Measurements from ENCODE around the gene RAP1GAP.

The RAP1GAP gene

DNA sequence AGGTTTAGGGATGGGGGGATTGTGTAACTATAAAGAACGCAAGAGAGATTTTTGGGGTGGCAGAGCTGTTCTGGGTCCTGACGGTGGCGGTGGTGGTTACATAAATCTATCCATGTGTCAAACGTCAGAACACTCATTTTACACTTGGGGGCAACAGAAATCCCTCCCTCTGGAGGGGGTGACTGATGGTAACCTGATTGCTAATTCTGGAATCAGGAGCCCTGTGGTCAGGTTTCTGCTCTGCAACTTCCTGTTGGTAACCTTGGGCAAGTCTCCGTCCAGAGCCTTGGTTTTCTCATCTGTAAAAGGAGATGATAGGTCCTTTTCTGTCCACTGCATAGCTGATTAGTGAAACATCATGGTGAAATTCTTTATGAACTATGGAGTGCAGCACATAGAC is 119.1 kb downstream of the RAP1GAP start:
- no peak for DNase-seq (ENCODE audit: low read depth in 2 of 2, low spot score in 1 of 2)

DNA sequence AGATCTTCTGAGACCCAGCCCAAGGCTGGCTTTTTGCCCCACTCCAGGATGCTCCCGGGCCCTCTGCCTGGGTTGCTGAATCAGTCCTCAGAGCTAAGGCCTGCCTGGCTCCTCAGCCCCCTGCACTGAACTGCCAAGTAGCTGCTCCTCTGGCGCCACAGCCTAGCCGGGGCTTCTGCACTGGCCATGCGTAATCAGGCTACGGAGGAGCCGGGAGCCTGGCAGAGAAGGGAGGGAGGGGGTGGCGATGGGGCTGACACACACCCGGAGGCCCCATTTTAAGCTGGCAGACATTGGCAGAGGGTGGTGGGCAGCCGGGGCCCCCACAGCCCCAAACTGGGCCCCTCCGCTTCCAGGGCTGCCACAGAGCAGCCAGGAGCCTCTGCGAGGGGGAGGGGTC is 121.3 kb downstream of the RAP1GAP start:
- no peak for DNase-seq (ENCODE audit: low read depth in 2 of 2, low spot score in 1 of 2)
